GM21529 (cell line): ENCODE data around the gene C3.
"Not testable (repeated sequence)": the region's sequence is repeated elsewhere in the genome, so short reads cannot be mapped to it uniquely, and the experiment has no call there.

Experiments
- ATAC-seq: cut with Tn5 transposase; IDR thresholded peaks from one replicate; pipeline ENCODE4 v1.9.1; 2021; ENCODE audit not compliant: unreplicated experiment

C3 gene

DNA sequence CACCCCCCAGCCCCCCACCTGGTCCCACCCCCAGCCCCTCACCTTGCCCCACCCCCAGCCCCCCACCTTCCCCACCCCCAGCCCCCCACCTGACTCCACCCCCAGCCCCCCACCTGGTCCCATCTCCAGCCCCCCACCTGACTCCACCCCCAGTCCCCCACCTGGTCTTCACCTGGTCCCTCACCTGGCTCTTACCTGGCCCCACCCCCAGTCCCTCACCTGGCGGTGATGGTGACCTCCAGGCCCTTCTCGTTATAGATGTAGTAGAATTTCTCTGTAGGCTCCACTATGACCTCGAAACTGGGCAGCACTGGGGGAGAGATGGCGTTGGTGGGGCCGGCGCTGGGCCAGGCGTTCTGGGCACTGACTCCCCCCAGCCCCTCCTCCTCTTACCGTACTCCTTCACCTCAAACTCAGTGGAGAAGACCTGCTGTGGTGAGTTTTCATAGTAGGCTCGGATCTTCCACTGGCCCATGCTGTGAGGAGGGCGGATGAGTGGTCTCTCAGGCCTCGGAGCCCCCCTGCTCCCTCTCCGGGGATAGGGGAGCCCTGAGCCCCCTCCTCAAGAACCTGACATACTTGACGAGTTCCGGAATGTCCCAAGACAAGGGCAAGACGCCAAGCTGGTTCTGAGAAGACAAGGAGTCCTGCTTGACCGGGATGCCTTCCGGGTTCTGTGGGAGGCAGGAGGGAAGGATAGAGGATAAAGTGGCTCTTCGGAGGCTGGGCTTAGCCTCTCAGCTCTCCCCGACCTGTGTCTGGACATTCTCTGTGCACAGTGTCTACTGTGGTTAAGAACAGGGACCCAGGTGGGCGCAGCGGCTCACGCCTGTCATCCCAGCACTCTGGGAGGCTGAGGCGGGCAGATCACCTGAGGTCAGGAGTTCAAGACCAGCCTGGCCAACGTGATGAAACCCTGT is 6.4 kb downstream of the C3 start:
- no peak for ATAC-seq

- no peak for ATAC-seq
These were observed 7.5 kb downstream of the C3 start for GRCh38 chr19:6712692-6713670.

- no peak for ATAC-seq
These were observed 8.2 kb downstream of the C3 start for GRCh38 chr19:6712231-6712630.

- ATAC-seq: no peak
These were observed 8.8 kb downstream of the C3 start for GRCh38 chr19:6711605-6712004.

- ATAC-seq: no peak
These were observed 9.4 kb downstream of the C3 start for GRCh38 chr19:6711078-6711361.

DNA sequence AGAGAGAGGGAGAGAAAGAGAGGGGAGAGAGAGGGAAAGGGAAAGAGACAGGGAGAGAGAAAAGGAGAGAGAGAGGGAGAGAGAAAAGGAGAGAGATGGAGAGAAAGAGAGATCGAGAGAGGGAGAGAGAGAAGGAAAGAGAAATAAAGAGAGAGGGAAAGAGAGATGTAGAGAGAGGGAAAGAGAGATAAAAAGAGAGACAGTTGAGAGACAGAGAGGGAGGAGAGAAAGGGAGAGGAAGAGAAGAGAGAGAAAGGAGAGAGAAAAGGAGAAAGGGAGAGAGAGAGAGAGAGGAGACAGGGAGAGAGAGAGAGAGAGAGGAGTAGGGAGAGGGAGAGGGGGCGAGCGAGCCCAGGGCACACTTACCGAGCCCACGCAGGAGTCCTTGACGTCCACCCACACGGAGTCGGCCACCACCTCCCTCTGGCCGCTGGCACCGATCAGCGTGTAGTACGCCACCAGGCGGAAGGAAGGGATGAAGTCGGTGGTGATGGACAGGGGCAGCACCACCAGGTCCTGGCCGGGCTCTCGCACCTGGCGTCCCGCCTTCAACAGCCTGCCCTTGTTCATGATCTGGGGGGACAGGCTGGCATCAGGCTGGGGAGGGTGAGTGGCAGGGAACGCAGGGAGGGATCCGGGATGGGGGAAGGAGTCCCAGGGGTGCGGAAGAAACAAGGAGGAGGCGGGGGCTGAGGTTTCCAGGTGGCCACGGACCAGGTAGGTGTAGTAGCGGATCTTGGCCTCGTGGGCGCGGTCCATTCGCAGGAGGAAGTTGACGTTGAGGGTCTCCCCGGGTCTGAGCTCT is 10.0 kb downstream of the C3 start:
- ATAC-seq: no peak

DNA sequence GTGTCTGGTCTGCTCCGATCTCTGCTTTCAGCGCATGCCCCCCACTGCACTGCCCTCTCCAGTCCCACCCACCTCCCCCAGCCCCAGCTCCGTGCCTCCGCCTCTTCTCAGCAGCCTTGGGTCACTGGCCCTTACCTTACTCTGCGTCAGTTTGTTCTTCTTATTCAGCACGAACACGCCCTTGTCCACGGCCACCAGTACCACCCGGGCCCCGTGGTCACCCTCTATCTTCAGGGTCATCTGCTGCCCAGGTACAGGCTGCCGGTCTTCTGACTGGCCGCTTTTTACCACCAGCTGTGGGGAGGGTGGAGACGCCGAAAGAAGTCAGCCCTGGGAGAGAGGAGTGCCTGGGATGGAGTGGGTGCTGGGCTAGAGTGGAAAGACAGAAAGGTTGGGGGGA is 10.9 kb downstream of the C3 start:
- no peak for ATAC-seq

- ATAC-seq: not testable (repeated sequence)
These were observed 11.5 kb downstream of the C3 start for GRCh38 chr19:6708913-6709312.

- no peak for ATAC-seq
These were observed 12.1 kb downstream of the C3 start for GRCh38 chr19:6708346-6708745.

DNA sequence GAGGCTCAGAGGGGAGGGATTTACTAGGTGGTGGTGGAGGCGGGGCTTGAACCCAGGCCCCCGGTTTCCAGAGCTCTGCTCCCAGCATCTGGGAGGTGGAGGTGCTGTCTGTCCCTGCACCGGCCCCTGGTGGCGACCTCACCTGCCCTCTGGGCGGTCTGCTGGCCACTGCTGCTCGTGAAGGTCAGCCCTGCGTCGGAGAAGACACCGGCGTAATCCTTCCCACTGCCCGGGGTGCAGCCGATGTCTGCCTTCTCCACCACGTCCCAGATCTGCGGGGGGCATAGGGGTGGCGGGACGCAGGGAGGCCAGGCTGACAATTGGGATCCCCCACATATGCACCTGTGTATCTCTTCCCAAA is 12.8 kb downstream of the C3 start:
- no peak for ATAC-seq

DNA sequence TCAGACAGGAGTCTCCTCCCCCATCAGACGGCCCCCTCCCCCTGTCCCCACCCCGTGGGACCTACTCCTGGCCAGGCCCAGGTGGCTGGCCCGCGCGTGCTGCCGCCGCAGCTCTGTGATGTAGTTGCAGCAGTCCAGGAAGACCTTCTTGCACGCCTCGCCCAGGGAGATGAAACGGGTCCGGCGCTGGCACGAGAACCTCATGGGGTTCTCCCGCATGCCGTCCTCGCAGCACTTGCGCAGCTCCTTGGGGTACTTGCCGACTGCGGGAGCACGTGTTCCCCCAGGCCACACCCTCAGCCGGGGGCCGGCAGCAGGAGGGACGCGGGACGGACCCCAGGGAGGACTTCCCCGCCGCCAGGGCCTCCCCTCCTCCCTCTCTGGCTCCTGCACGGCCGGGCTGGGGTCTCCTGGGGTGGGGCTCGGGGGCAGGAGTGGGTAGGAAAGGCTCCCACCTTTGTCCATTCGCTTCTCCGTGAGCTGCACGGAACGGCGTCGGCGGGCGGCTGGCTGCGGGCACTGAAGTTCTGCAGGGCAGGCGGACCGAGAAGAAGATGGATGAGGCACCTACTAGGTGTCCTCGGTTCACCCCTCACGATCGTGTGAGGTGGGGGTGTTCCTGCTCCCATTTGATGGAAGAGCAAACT is 13.3 kb downstream of the C3 start:
- no peak for ATAC-seq

DNA sequence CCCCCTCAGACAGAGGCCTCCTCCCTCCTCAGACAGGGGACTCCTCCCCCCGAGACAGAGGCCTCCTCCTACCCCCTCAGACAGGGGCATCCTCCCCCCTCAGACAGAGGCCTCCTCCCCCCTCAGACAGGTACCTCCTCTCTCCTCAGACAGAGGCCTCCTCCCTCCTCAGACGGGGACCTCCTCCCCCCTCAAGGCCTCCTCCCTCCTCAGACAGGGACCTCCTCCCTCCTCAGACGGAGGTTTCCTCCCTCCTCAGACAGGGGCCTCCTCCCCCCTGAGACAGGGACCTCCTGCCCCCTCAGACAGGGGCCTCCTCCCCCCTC is 13.9 kb downstream of the C3 start:
- ATAC-seq: no peak

DNA sequence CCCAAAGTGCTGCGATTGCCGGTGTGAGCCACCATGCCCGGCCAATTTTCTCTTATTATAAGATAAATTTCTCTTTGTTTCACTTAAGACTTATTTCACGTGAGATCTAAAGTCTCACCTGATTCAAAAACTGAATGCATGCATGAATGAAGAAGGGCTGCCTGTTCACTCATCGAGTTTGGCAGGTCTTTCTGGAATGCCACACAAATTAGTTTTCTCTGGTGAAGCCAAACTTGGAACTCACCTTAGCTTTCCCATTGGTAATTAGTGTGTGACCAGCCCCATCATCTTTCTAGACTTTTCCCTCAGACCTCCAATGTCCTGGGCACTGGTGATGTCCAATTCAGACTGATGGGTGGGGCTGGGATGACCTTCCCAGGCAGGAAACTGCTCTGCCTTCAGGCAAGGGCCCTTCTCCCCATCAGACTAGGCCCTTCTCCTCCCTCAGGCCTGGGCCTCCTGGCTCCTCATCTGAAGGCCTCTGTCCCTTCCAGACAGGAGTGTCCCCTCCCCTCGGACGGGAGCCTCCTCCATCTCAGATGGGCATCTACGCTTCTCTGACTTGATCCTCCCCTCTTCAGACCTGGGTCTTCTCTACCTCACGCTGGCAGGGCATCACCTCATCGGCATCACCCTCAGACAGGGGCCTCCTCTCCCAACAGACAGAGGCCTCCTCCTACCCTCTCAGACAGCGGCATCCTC is 14.4 kb downstream of the C3 start:
- no peak for ATAC-seq

- no peak for ATAC-seq
These were observed 19.7 kb downstream of the C3 start for GRCh38 chr19:6700586-6701316.

DNA sequence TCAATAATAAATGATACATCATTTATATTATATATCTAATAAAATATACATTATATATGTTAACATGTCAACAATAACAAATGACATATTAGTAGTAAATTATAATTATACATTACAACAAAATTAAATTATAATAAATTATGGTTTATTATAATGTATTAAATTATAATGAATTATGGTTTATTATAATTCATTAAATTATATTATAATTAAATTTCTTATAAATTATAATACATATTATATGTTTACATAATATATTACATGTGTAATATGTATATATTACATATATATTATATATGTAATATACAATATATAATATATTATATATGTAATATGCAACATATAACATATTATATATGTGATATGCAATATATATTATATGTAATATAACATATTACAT is 20.5 kb downstream of the C3 start:
- ATAC-seq: no peak

DNA sequence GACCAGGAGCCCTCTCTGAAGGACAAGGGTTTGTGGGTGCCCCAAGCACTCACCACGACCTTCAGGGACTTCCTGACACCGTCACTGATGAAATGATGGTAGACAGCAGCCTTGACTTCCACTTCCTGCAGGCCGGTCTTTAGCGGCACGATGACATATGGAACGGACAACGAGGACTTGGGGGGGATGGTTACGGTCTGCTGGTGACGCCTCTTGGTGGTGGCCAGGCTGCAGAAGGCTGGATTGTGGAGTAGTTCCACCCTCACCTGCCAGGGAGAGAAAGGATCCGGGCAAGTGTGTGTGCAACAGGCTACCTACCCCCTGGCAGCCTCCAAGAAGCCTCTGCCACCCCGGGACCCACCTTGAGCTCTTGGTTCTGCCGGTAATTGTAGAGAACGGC is 23.2 kb downstream of the C3 start:
- ATAC-seq: no peak

- no peak for ATAC-seq
These were observed 24.1 kb downstream of the C3 start for GRCh38 chr19:6696239-6696820.

- no peak for ATAC-seq
These were observed 26.2 kb downstream of the C3 start for GRCh38 chr19:6694147-6694815.

- no peak for ATAC-seq
These were observed 26.8 kb downstream of the C3 start for GRCh38 chr19:6693681-6694080.
